H9 (cell line): ENCODE results near the gene ATP12A. TPM values are rescaled to one million over a fixed set of nuclear protein-coding genes. Genes with fewer than 3 reads are reported as not detected.

Experiments used
- DNase-seq: peaks from one replicate; pipeline ENCODE4 v3.0.0-alpha.2; 2017
- H2AFZ ChIP-seq: one replicate; pipeline ENCODE4 v1.6.1; 2013; ENCODE audit warnings: mild to moderate bottlenecking, low read length, control low read depth, moderate library complexity
- H2AK5ac ChIP-seq: 2 replicates; pipeline ENCODE4 v1.6.1; 2013; ENCODE audit warnings: low read length, control low read depth, mixed read lengths; ENCODE audit not compliant: insufficient read length
- H2BK120ac ChIP-seq: one replicate; pipeline ENCODE4 v1.6.1; 2013; ENCODE audit warnings: low read depth, mild to moderate bottlenecking, low read length, control low read depth, inconsistent platforms; ENCODE audit not compliant: poor library complexity, severe bottlenecking
- H2BK12ac ChIP-seq: 2 replicates; pipeline ENCODE4 v1.6.1; 2013; ENCODE audit warnings: low read length, control low read depth, mixed read lengths, low read depth; ENCODE audit not compliant: insufficient read length
- H2BK15ac ChIP-seq: 2 replicates; pipeline ENCODE4 v1.6.1; 2013; ENCODE audit warnings: low read depth, low read length, control low read depth
- H2BK20ac ChIP-seq: one replicate; pipeline ENCODE4 v1.6.1; 2013; ENCODE audit warnings: low read depth, mild to moderate bottlenecking, low read length, control low read depth, inconsistent platforms; ENCODE audit not compliant: poor library complexity, severe bottlenecking
- H2BK5ac ChIP-seq: 2 replicates; pipeline ENCODE4 v1.6.1; 2013; ENCODE audit warnings: low read length, control low read depth, mixed read lengths; ENCODE audit not compliant: insufficient read length
- H3K14ac ChIP-seq: 2 replicates; pipeline ENCODE4 v1.6.1; 2013; ENCODE audit warnings: low read length, control low read depth; ENCODE audit not compliant: insufficient read depth
- H3K18ac ChIP-seq: 2 replicates; pipeline ENCODE4 v1.6.1; 2013; ENCODE audit warnings: low read depth, mild to moderate bottlenecking, mixed read lengths, low read length, control low read depth; ENCODE audit not compliant: insufficient read length
- H3K23ac ChIP-seq: 2 replicates; pipeline ENCODE4 v1.6.1; 2013; ENCODE audit warnings: low read length, control low read depth, mixed read lengths, low read depth; ENCODE audit not compliant: insufficient read length
- H3K23me2 ChIP-seq: 2 replicates; pipeline ENCODE4 v1.6.1; 2013; ENCODE audit warnings: low read depth, mild to moderate bottlenecking, mixed read lengths, low read length, control low read depth; ENCODE audit not compliant: insufficient read length, poor library complexity, severe bottlenecking
- H3K27ac ChIP-seq: 2 replicates; pipeline ENCODE4 v1.5.1; 2013; ENCODE audit warnings: low read length, control low read depth, mixed read lengths, low read depth; ENCODE audit not compliant: insufficient read length
- H3K27me3 ChIP-seq: 2 replicates; pipeline ENCODE4 v1.6.1; 2013; ENCODE audit warnings: low read length, control low read depth, inconsistent platforms; ENCODE audit not compliant: insufficient read depth
- H3K4ac ChIP-seq: 2 replicates; pipeline ENCODE4 v1.6.1; 2013; ENCODE audit warnings: low read depth, mild to moderate bottlenecking, control low read depth, inconsistent platforms, low read length, moderate library complexity
- H3K4me1 ChIP-seq: 2 replicates; pipeline ENCODE4 v1.6.1; 2013; ENCODE audit warnings: low read length, control low read depth, inconsistent platforms; ENCODE audit not compliant: insufficient read depth
- H3K4me2 ChIP-seq: 2 replicates; pipeline ENCODE4 v1.6.1; 2013; ENCODE audit warnings: low read length, control low read depth, mixed read lengths; ENCODE audit not compliant: insufficient read length, insufficient read depth
- H3K56ac ChIP-seq: 2 replicates; pipeline ENCODE4 v1.6.1; 2013; ENCODE audit warnings: low read depth, mild to moderate bottlenecking, mixed read lengths, low read length, control low read depth; ENCODE audit not compliant: insufficient read length
- H3K79me1 ChIP-seq: 2 replicates; pipeline ENCODE4 v1.6.1; 2013; ENCODE audit warnings: low read depth, mild to moderate bottlenecking, moderate library complexity, low read length, control low read depth, inconsistent platforms; ENCODE audit not compliant: insufficient read depth, poor library complexity, severe bottlenecking
- H3K79me2 ChIP-seq: 2 replicates; pipeline ENCODE4 v1.6.1; 2013; ENCODE audit warnings: low read length, control low read depth, inconsistent platforms; ENCODE audit not compliant: insufficient read depth
- H3K9ac ChIP-seq: 2 replicates; pipeline ENCODE4 v1.6.1; 2013; ENCODE audit warnings: low read length, control low read depth, mixed read lengths; ENCODE audit not compliant: insufficient read length; ENCODE audit errors: extremely low read depth
- H3K9me3 ChIP-seq: one replicate; pipeline ENCODE4 v1.6.1; 2013; ENCODE audit warnings: low read depth, low read length, inconsistent platforms; ENCODE audit not compliant: control insufficient read depth
- H3T11ph ChIP-seq: one replicate; pipeline ENCODE4 v1.6.1; 2013; ENCODE audit warnings: mild to moderate bottlenecking, low read length, control low read depth, inconsistent platforms
- H4K20me1 ChIP-seq: one replicate; pipeline ENCODE4 v1.6.1; 2013; ENCODE audit not compliant: control insufficient read depth, insufficient read length, insufficient read depth
- H4K5ac ChIP-seq: 2 replicates; pipeline ENCODE4 v1.6.1; 2013; ENCODE audit warnings: low read depth, mild to moderate bottlenecking, mixed read lengths, low read length, control low read depth; ENCODE audit not compliant: insufficient read length
- H4K8ac ChIP-seq: replicated peaks from 2 replicates; pipeline ENCODE4 v1.6.1; 2013; ENCODE audit warnings: low read length, control low read depth, mixed read lengths, low read depth; ENCODE audit not compliant: insufficient read length
- H4K91ac ChIP-seq: 2 replicates; pipeline ENCODE4 v1.6.1; 2013; ENCODE audit warnings: low read depth, mild to moderate bottlenecking, moderate library complexity, mixed read lengths, low read length, control low read depth; ENCODE audit not compliant: insufficient read length
- H3K27ac Mint-ChIP-seq, 3 experiments: 2 replicates in 2 of 3; 3 replicates in 1 of 3; pipeline ENCODE4 v1.8.0; 2020 to 2021; ENCODE audit warnings: mixed read lengths in 3 of 3, mild to moderate bottlenecking in 1 of 3, moderate library complexity in 1 of 3
- H3K27me3 Mint-ChIP-seq: 2 replicates; pipeline ENCODE4 v1.8.0; 2021; ENCODE audit warnings: low read depth, mild to moderate bottlenecking, moderate library complexity, mixed read lengths
- H3K36me3 Mint-ChIP-seq, 3 experiments: 2 replicates in 2 of 3; 3 replicates in 1 of 3; pipeline ENCODE4 v1.8.0; 2020 to 2021; ENCODE audit warnings: low read depth in 3 of 3, mixed read lengths in 3 of 3; ENCODE audit not compliant: insufficient read depth in 1 of 3
- H3K4me1 Mint-ChIP-seq, 2 experiments: 2 replicates each; pipeline ENCODE4 v1.8.0; 2020; ENCODE audit warnings: mixed read lengths in 2 of 2
- H3K4me3 Mint-ChIP-seq, 2 experiments: 2 replicates in 1 of 2; 3 replicates in 1 of 2; pipeline ENCODE4 v1.8.0; 2020 to 2021; ENCODE audit warnings: mild to moderate bottlenecking in 2 of 2, mixed read lengths in 2 of 2, moderate library complexity in 1 of 2
- H3K9me3 Mint-ChIP-seq, 2 experiments: 2 replicates in 1 of 2; 3 replicates in 1 of 2; pipeline ENCODE4 v1.8.0; 2020; ENCODE audit warnings: mild to moderate bottlenecking in 2 of 2, mixed read lengths in 2 of 2, moderate library complexity in 1 of 2
- CTCF ChIP-seq: fragments of 200-600 bp; sonication (generic); conservative IDR thresholded peaks from 3 replicates; pipeline ENCODE4 v1.8.0; 2021; ENCODE audit warnings: antibody characterized with exemption, mild to moderate bottlenecking
- WGBS: extraction: QIAGEN DNeasy Blood & Tissue Kit; methylation state at CpG from one replicate; pipeline ENCODE4 v1.1.7; 2013; ENCODE audit warnings: missing lambda C conversion rate, low lambda C conversion rate, mixed read lengths; ENCODE audit not compliant: insufficient read length; ENCODE audit errors: extremely low coverage; 5-methylcytosine and 5-hydroxymethylcytosine counted together
- long read RNA-seq: library from polyadenylated mRNA; unstranded; transcript quantifications from one replicate; pipeline ENCODE4 v2.0.0, GENCODE V29; 2020
- total RNA-seq: library from RNA; stranded (reverse); gene quantifications from 2 replicates; pipeline ENCODE4 v1.2.1, GENCODE V29; 2021

ATP12A gene
- total RNA-seq, result 0.79 and 0.94 TPM in 2 replicates
- long read RNA-seq, full-length matches to known transcripts, result 1 of 5 reads
- long read RNA-seq, partial matches to known transcripts, result 3 of 5 reads
- long read RNA-seq, other reads (novel, unspliced or antisense), result 1 of 5 reads

DNA sequence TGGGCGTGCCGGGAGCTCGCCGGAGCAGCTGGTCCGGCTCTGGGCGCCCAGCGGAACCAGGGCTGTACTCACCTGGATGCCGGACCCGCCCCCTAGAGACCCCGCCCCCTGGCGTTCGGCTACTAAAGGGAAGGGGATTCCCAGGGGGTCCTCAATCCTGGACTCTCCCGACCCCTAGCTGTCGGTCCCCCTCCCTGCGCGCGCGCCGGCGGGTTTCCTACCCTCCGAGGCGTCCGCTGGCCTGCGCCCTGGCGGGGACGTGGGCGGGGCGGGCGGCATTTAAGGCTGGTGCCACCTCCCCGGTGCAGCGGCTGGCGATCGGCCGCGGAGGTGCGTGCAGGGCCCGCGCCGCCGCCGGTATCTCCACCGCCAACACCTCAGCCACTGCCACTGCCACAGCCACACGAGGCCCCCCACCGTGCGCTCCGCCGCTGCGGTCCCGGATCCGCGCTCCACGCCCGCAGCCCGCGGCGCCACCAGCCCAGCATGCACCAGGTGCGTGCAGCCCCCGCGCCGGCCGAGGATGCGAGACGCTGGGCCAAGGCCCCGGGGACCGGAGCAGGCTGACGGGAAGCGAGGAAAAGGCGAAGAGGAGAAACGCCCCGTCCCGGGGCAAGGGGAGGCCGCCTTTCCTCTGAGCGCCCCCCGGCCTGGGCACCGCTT, at the start of gene ATP12A:
TSS of gene ATP12A (plus strand) at position 151 of the 663 bp plus-strand sequence. CDS start at position 487, 336 bp downstream.
- H3K27ac Mint-ChIP-seq, result no peak within 1 kb of the TSS
- no peak within 1 kb of the TSS for H3K23ac ChIP-seq
- peak; percentile 84 for DNase-seq

More for the DNA sequence above, at the start of gene ATP12A:
- H2BK20ac ChIP-seq, result no peak within 1 kb of the TSS
- peak within 1 kb of the TSS; percentile 56 to 75 for H3K4me3 Mint-ChIP-seq
- no peaks in the 10 kb centered on the region for H3K79me2 ChIP-seq
- H3K4me1 Mint-ChIP-seq, result peaks cover 25 to 33% of the 10 kb centered on the region in 2 experiments
- H3K36me3 Mint-ChIP-seq, result no peaks in the 10 kb centered on the region; a peak in 2 of 7 replicates
- no peaks in the 10 kb centered on the region for H3K9me3 ChIP-seq
- H3K18ac ChIP-seq, result no peak within 1 kb of the TSS
- H3K27me3 ChIP-seq, result no peaks in the 10 kb centered on the region; the same call in 1 of the 2 replicates
- no peak within 1 kb of the TSS for H2BK15ac ChIP-seq
- H2BK120ac ChIP-seq, result no peak within 1 kb of the TSS
- H4K20me1 ChIP-seq, result no peaks in the 10 kb centered on the region
- H3K14ac ChIP-seq, result peak within 1 kb of the TSS; percentile 23; the same call in 1 of the 2 replicates
- H4K91ac ChIP-seq, result no peak within 1 kb of the TSS
- no peak within 1 kb of the TSS for H3T11ph ChIP-seq
- peaks cover 12% of the 10 kb centered on the region for H3K23me2 ChIP-seq
- H3K4me1 ChIP-seq, result peaks cover 2% of the 10 kb centered on the region; the same call in 1 of the 2 replicates
- no peak within 1 kb of the TSS for H3K9ac ChIP-seq
- H3K56ac ChIP-seq, result no peak within 1 kb of the TSS
- WGBS, result no CpG with 5 or more reads among the region's 75 CpGs
- no peaks in the 10 kb centered on the region for H3K9me3 Mint-ChIP-seq
- H2BK5ac ChIP-seq, result no peak within 1 kb of the TSS
- H3K4me2 ChIP-seq, result peak within 1 kb of the TSS; percentile 57
- H4K5ac ChIP-seq, result no peak within 1 kb of the TSS
- no peak within 1 kb of the TSS for H3K4ac ChIP-seq
- H3K27ac ChIP-seq, result no peak within 1 kb of the TSS
- H2BK12ac ChIP-seq, result no peak within 1 kb of the TSS
- TF ChIP-seq CTCF, result peak; percentile 49
- H2AFZ ChIP-seq, result no peak within 1 kb of the TSS
- peaks cover 42% of the 10 kb centered on the region for H3K27me3 Mint-ChIP-seq
- H3K79me1 ChIP-seq, result no peaks in the 10 kb centered on the region
- H2AK5ac ChIP-seq, result no peak within 1 kb of the TSS
- no peak within 1 kb of the TSS for H4K8ac ChIP-seq
